Stomach (tissue), 9 donors: ENCODE measurements around the gene CCKAR. TPM values are rescaled to one million over a fixed set of nuclear protein-coding genes. Genes with fewer than 3 reads are reported as not detected.

ENCODE experiments used
- DNase-seq, 2 donors: peaks; one replicate each; pipeline versions ENCODE4 v3.0.0 to v3.0.0-alpha.2; 2013 to 2019
- H3K27ac ChIP-seq, 5 donors: fragments of 200-600 bp in 4 of 5; sonication (generic) in 4 of 5; one replicate each; pipeline ENCODE4 v1.5.1; 2013 to 2019; ENCODE audit warnings: mild to moderate bottlenecking in 1 of 5, moderate library complexity in 1 of 5
- H3K27me3 ChIP-seq, 3 donors: fragments of 200-600 bp; sonication (generic); one replicate each; pipeline ENCODE4 v1.5.1; 2017 to 2019; ENCODE audit warnings: mixed run types in 1 of 3
- H3K36me3 ChIP-seq, 4 donors: fragments of 200-600 bp; sonication (generic); 1 replicate in 3 of 4; 2 replicates in 1 of 4; pipeline ENCODE4 v1.5.1; 2016 to 2019
- H3K4me1 ChIP-seq, 4 donors: fragments of 200-600 bp; sonication (generic); one replicate each; pipeline ENCODE4 v1.5.1; 2016 to 2019
- H3K4me3 ChIP-seq, 4 donors: fragments of 200-600 bp; sonication (generic) in 3 of 4; one replicate each; pipeline ENCODE4 v1.5.1; 2016 to 2019; ENCODE audit warnings: mild to moderate bottlenecking in 1 of 4
- H3K9me3 ChIP-seq, 4 donors: fragments of 200-600 bp; sonication (generic); one replicate each; pipeline ENCODE4 v1.5.1; 2016 to 2019
- EP300 ChIP-seq: sonication (generic); formaldehyde crosslinking; IDR thresholded peaks from one replicate; pipeline ENCODE4 v1.6.1; 2017; ENCODE audit warnings: antibody characterized with exemption
- POLR2A ChIP-seq, 4 donors: fragments of 450-650 bp; IDR thresholded peaks; one replicate each; pipeline ENCODE4 v1.6.1; 2016; ENCODE audit warnings: antibody characterized with exemption in 4 of 4, control low read depth in 2 of 4, mild to moderate bottlenecking in 1 of 4, moderate library complexity in 1 of 4
- POLR2AphosphoS5 ChIP-seq, 3 donors: sonication (generic); formaldehyde crosslinking; IDR thresholded peaks; one replicate each; pipeline ENCODE4 v1.6.1; 2016; ENCODE audit warnings: antibody characterized with exemption in 3 of 3
- WGBS, 5 donors: extraction: QIAGEN DNeasy Blood & Tissue Kit in 3 of 5; methylation state at CpG; one replicate each; pipeline versions ENCODE4 v1.1.5 to v1.1.7; 2013 to 2018; 5-methylcytosine and 5-hydroxymethylcytosine counted together
- intact Hi-C: fragments of 100-400 bp; cut with DNase I; formaldehyde crosslinking; loops from one replicate; pipeline ENCODE4 v1.15.1; 2023; ENCODE audit warnings: low total_unique reads
- polyA plus RNA-seq, 3 donors: library from polyadenylated mRNA; stranded (reverse); fragments of 200-250 nt; gene quantifications; one replicate each; pipeline ENCODE4 v1.2.3, GENCODE V29; 2013
- total RNA-seq, 5 donors: library from RNA; depleted of rRNA; stranded (reverse); fragments of >200 nt; gene quantifications; one replicate each; pipeline versions ENCODE4 v1.1.0 to v1.2.3, GENCODE V29; 2014 to 2016
- TF ChIP-seq, protein P1 (sequence below), 7 experiments: fragments of 450-650 bp in 4 of 7; fragments of 200-600 bp in 3 of 7; sonication (generic) in 3 of 7; IDR thresholded peaks; one replicate each; pipeline ENCODE4 v1.5.1; 2016 to 2019; ENCODE audit warnings: antibody characterized with exemption in 7 of 7, control low read depth in 2 of 7, mild to moderate bottlenecking in 1 of 7
- donor health status: healthy with polysubstance abuse.
- donor health status: Bipolar disorder and iron deficiency.
- donor health status: healthy.

Gene CCKAR
- total and polyA plus RNA-seq, 8 donors, result 1.4 to 21.1 (median 7.6) TPM; not detected in 1

DNA sequence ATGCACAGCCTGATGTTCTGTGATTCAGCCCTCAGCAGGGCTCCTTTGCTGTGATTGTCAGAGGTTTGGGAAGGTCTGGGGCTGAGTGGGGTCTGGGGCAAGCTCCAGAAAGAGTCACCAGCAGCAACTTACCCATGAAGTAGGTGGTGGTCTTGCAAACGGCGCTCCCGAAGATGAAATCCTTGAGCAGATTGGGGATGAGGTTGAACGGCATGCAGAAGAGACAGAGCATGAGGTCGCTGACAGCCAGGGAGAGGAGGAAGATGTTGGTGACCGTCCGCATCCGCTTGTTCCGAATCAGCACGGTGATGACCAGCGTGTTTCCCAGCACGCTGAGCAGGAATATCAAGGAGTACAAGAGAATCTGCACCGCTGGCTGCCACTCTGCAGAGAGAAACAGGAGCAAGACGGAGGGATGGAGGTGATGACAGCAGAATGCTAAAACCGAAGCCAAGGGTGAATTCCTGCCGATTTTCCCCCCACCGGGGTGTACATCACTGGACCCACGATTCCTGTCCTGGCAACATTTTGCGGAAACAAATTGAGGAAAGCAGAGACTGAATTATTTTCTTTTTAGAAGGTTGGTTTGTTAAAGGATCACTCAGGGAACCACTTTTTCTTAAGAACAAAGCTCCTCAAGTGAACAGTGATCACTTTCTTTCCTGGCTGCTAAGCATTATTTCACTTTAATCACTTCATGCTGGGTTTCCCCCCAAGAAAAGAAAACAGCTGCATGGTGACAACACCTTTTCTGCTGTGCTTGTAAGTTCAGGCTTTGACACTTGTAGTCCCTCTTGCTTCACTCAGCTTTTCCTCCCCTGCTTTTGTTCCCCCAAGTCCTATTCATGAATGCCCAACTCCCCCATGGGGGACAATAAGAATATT lies 941 bp downstream of the CCKAR start:
- Histone ChIP-seq H3K27ac (peak overlapping the region; percentile 11 to 25 (median 16)), H3K27me3 (peaks cover 0 to 8% (median 0%) of the 10 kb centered on the region in 3 donors), H3K36me3 (no peaks in the 10 kb centered on the region), H3K4me1 (peaks cover 6 to 34% (median 20%) of the 10 kb centered on the region in 4 donors), H3K9me3 (no peaks in the 10 kb centered on the region), H3K4me3 (peak overlapping the region; percentile 23 to 46 (median 29))
- intact Hi-C loops, result no loop called here
- whole genome bisulfite sequencing, 5 donors, result 26 to 68% (median 52%) methylated on average over 19 of the region's 19 CpGs
- DNase-seq, result no peak
- no peak for TF ChIP-seq POLR2A (IDR thresholded peaks at IDR 0.05)
- TF ChIP-seq POLR2AphosphoS5 (IDR thresholded peaks at IDR 0.05), result no peak
- TF ChIP-seq, protein P1, sequence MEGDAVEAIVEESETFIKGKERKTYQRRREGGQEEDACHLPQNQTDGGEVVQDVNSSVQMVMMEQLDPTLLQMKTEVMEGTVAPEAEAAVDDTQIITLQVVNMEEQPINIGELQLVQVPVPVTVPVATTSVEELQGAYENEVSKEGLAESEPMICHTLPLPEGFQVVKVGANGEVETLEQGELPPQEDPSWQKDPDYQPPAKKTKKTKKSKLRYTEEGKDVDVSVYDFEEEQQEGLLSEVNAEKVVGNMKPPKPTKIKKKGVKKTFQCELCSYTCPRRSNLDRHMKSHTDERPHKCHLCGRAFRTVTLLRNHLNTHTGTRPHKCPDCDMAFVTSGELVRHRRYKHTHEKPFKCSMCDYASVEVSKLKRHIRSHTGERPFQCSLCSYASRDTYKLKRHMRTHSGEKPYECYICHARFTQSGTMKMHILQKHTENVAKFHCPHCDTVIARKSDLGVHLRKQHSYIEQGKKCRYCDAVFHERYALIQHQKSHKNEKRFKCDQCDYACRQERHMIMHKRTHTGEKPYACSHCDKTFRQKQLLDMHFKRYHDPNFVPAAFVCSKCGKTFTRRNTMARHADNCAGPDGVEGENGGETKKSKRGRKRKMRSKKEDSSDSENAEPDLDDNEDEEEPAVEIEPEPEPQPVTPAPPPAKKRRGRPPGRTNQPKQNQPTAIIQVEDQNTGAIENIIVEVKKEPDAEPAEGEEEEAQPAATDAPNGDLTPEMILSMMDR (IDR thresholded peaks at IDR 0.05), result no peak
- TF ChIP-seq EP300, result no peak

GRCh38 chr4:26485684-26486083 lies 4.6 kb downstream of the CCKAR start:
- Histone ChIP-seq H3K9me3 (no peaks in the 10 kb centered on the region), H3K36me3 (peaks cover 0 to 5% (median 2%) of the 10 kb centered on the region in 4 donors), H3K27ac (peak overlapping the region in 1 of 5 donors; percentile 31), H3K4me1 (peaks cover 9 to 55% (median 35%) of the 10 kb centered on the region in 4 donors), H3K27me3 (no peaks in the 10 kb centered on the region), H3K4me3 (peak overlapping the region; percentile 18 to 28 (median 20))
- 27 to 56% (median 41%) methylated on average over 7 of the region's 7 CpGs for WGBS, 5 donors
- intact Hi-C loops, result no loop called here
- TF ChIP-seq POLR2AphosphoS5 (IDR thresholded peaks at IDR 0.05), result peak in 2 of 3 donors; percentile 15 to 30
- no peak for TF ChIP-seq POLR2A (IDR thresholded peaks at IDR 0.05)
- peak in 1 of 2 donors; percentile 48 for DNase-seq

DNA sequence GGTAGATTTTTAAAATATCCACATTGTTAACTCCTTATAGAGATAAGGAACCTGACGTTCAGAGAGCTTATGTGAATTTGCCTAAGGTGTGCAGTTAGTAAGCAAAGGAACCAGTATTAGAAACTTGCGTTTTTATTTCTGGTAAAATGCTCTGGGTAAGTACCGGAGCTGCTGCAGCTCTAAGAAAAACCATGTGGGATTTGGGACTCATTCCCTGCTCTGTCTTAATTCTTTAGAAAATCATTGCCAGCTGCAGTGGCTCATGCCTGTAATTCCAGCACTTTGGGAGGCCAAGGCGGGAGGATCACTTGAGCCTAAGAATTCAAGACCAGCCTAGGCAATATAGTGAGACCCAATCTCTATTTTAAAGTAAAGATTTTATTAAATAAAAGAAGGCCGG lies 5.8 kb downstream of the CCKAR start:
- no peaks in the 10 kb centered on the region for H3K27me3 ChIP-seq
- peak overlapping the region in 4 of 5 donors; percentile 8 to 69 (median 38) for H3K27ac ChIP-seq
- no peak for DNase-seq
- intact Hi-C loops, result no loop called here
- no peak for TF ChIP-seq EP300
- no peak for TF ChIP-seq POLR2AphosphoS5 (IDR thresholded peaks at IDR 0.05)
- TF ChIP-seq, protein P1 (IDR thresholded peaks at IDR 0.05), result no peak
- TF ChIP-seq POLR2A (IDR thresholded peaks at IDR 0.05), result no peak
- no peaks in the 10 kb centered on the region for H3K9me3 ChIP-seq
- 33 to 74% (median 43%) methylated on average over 5 of the region's 5 CpGs for WGBS, 5 donors
- peak overlapping the region; percentile 18 to 22 (median 20) for H3K4me3 ChIP-seq
- peaks cover 9 to 48% (median 31%) of the 10 kb centered on the region in 4 donors for H3K4me1 ChIP-seq
- peaks cover 0 to 5% (median 2%) of the 10 kb centered on the region in 4 donors for H3K36me3 ChIP-seq

GRCh38 chr4:26484032-26484515 lies 6.2 kb downstream of the CCKAR start:
- H3K27ac ChIP-seq, result peak overlapping the region in 4 of 5 donors; percentile 23 to 69 (median 38)
- no peaks in the 10 kb centered on the region for H3K9me3 ChIP-seq
- peaks cover 9 to 48% (median 30%) of the 10 kb centered on the region in 4 donors for H3K4me1 ChIP-seq
- peak in 1 of 2 donors; percentile 48 for DNase-seq
- 20 to 37% (median 28%) methylated on average over 2 of the region's 2 CpGs for WGBS, 5 donors
- TF ChIP-seq POLR2A (IDR thresholded peaks at IDR 0.05), result no peak
- peak in 1 of 3 donors; percentile 58 for TF ChIP-seq POLR2AphosphoS5 (IDR thresholded peaks at IDR 0.05)
- TF ChIP-seq, protein P1 (IDR thresholded peaks at IDR 0.05), result no peak
- no peak for TF ChIP-seq EP300
- peak overlapping the region in 3 of 4 donors; percentile 18 to 22 (median 20) for H3K4me3 ChIP-seq
- H3K27me3 ChIP-seq, result no peaks in the 10 kb centered on the region
- H3K36me3 ChIP-seq, result peaks cover 0 to 5% (median 2%) of the 10 kb centered on the region in 4 donors
- intact Hi-C loops, result no loop called here
